Loucy (cell line): Measurements from ENCODE around the gene TDRD7.

Experiments
- EZH2phosphoT487 ChIP-seq: fragments of 200-600 bp; IDR thresholded peaks from 2 replicates; pipeline ENCODE4 v1.6.1; 2018; ENCODE audit warnings: antibody characterized with exemption, mild to moderate bottlenecking, moderate library complexity, borderline replicate concordance
- TF ChIP-seq, protein P1 (sequence below): fragments of 200-600 bp; sonication (generic); conservative IDR thresholded peaks from 2 replicates; pipeline ENCODE4 v1.5.1; 2014; ENCODE audit warnings: mild to moderate bottlenecking, antibody characterized with exemption, low read length

DNA sequence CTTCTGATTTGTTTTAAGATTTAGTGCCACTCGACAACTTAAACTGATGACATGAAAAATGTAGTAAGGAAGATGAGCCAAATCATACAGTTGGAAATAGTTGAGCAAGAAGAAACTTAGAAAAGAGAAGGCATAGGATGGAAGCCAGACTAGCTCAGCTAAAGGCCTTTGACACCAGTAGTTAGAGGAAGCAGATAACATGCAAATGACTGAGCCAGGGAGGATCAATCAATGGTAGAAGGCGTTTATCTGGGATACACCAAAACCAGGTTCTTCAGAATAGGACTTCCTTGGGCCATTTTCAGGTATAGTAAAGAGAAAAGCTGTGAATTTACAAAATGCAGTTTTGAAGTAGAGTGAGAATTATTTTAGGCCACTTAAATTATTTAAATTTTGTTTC lies 3.2 kb downstream of the TDRD7 start:
- TF ChIP-seq, protein P1, sequence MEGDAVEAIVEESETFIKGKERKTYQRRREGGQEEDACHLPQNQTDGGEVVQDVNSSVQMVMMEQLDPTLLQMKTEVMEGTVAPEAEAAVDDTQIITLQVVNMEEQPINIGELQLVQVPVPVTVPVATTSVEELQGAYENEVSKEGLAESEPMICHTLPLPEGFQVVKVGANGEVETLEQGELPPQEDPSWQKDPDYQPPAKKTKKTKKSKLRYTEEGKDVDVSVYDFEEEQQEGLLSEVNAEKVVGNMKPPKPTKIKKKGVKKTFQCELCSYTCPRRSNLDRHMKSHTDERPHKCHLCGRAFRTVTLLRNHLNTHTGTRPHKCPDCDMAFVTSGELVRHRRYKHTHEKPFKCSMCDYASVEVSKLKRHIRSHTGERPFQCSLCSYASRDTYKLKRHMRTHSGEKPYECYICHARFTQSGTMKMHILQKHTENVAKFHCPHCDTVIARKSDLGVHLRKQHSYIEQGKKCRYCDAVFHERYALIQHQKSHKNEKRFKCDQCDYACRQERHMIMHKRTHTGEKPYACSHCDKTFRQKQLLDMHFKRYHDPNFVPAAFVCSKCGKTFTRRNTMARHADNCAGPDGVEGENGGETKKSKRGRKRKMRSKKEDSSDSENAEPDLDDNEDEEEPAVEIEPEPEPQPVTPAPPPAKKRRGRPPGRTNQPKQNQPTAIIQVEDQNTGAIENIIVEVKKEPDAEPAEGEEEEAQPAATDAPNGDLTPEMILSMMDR = no peak
- TF ChIP-seq EZH2phosphoT487 = no peak
